K562 (cell line): ENCODE results near the gene BEST1. TPM values are rescaled to one million over a fixed set of nuclear protein-coding genes. Genes with fewer than 3 reads are reported as not detected.

Experiments used
- BRCA1 ChIP-seq, 2 experiments: fragments of 450-650 bp in 1 of 2; sonication (generic) in 1 of 2; formaldehyde crosslinking in 1 of 2; IDR thresholded peaks; 2 replicates each; pipeline versions ENCODE4 v1.5.0 to v1.6.1; 2017 to 2020; ENCODE audit warnings: mild to moderate bottlenecking in 1 of 2, missing genetic modification reagents in 1 of 2
- CCNT2 ChIP-seq: IDR thresholded peaks from 2 replicates; pipeline ENCODE4 v1.6.1; 2011; ENCODE audit warnings: borderline replicate concordance, low read depth, mild to moderate bottlenecking, moderate library complexity, mixed read lengths, low read length; ENCODE audit not compliant: insufficient read length; ENCODE audit errors: extremely low read depth
- CEBPG ChIP-seq, 3 experiments: fragments of 200-800 bp in 1 of 3; sonication (Bioruptor generic) in 1 of 3; sonication (generic) in 1 of 3; formaldehyde crosslinking in 1 of 3; IDR thresholded peaks in 2 of 3; conservative IDR thresholded peaks in 1 of 3; 2 replicates each; pipeline versions ENCODE4 v1.6.1 to v1.8.0; 2016 to 2022; ENCODE audit warnings: missing compliant biosample characterization in 2 of 3, missing genetic modification characterization in 2 of 3, mild to moderate bottlenecking in 1 of 3, missing genetic modification reagents in 1 of 3
- CHD2 ChIP-seq: IDR thresholded peaks from 2 replicates; pipeline ENCODE4 v1.6.1; 2011; ENCODE audit warnings: low read depth, low read length
- EP400 ChIP-seq: fragments of 450-650 bp; IDR thresholded peaks from 2 replicates; pipeline ENCODE4 v1.6.1; 2017; ENCODE audit warnings: antibody characterized with exemption, mild to moderate bottlenecking, moderate library complexity
- HDAC1 ChIP-seq, 2 experiments: fragments of 450-650 bp; IDR thresholded peaks; 2 replicates each; pipeline ENCODE4 v1.6.1; 2016 to 2017; ENCODE audit warnings: inconsistent platforms in 1 of 2, mild to moderate bottlenecking in 1 of 2, moderate library complexity in 1 of 2
- MAZ ChIP-seq, 2 experiments: fragments of 450-650 bp in 1 of 2; sonication (generic) in 1 of 2; formaldehyde crosslinking; IDR thresholded peaks in 1 of 2; conservative IDR thresholded peaks in 1 of 2; 2 replicates each; pipeline versions ENCODE4 v1.4.0 to v1.5.0; 2020; ENCODE audit warnings: mild to moderate bottlenecking in 1 of 2, missing genetic modification reagents in 1 of 2
- MTF1 ChIP-seq: fragments of 250-450 bp; sonication (Bioruptor Pico); IDR thresholded peaks from 2 replicates; pipeline ENCODE4 v1.9.0; 2021; ENCODE audit warnings: moderate library complexity, mild to moderate bottlenecking, inconsistent platforms, borderline replicate concordance
- NR4A1 ChIP-seq, 2 experiments: fragments of 250-450 bp in 1 of 2; fragments of 450-650 bp in 1 of 2; sonication (Bioruptor Pico) in 1 of 2; IDR thresholded peaks; 2 replicates each; pipeline versions ENCODE4 v1.4.0 to v1.6.1; 2016 to 2020; ENCODE audit warnings: mild to moderate bottlenecking in 2 of 2, missing compliant biosample characterization in 1 of 2, missing genetic modification characterization in 1 of 2, moderate library complexity in 1 of 2
- XRCC3 ChIP-seq: fragments of 450-650 bp; IDR thresholded peaks from 2 replicates; pipeline ENCODE4 v1.6.1; 2017; ENCODE audit warnings: mild to moderate bottlenecking, moderate library complexity
- ZEB2 ChIP-seq: fragments of 450-650 bp; IDR thresholded peaks from 2 replicates; pipeline ENCODE4 v1.6.1; 2016
- ZNF217 ChIP-seq: sonication (generic); formaldehyde crosslinking; IDR thresholded peaks from 2 replicates; pipeline ENCODE4 v1.8.0; 2022; ENCODE audit warnings: mild to moderate bottlenecking, missing genetic modification reagents
- ZNF232 ChIP-seq: sonication (generic); formaldehyde crosslinking; IDR thresholded peaks from 2 replicates; pipeline ENCODE4 v1.8.0; 2022; ENCODE audit warnings: mild to moderate bottlenecking, missing genetic modification reagents
- polyA plus RNA-seq, 8 experiments: library from polyadenylated mRNA; depleted of rRNA in 4 of 8; stranded (reverse) in 5 of 8; unstranded in 3 of 8; fragments of >200 nt; fragmentation: Nextera tagmentation in 2 of 8; fragmentation: Illumina TruSeq in 1 of 8; extraction: Ambion mirVana in 2 of 8; extraction: Trizol in 1 of 8; gene quantifications; 2 replicates each; pipeline versions ENCODE4 v1.2.1 to v1.2.3, GENCODE V29; 2011 to 2014; ENCODE audit warnings: inconsistent platforms in 1 of 8, missing spikeins in 1 of 8
- total RNA-seq, 7 experiments: library from RNA; depleted of rRNA in 6 of 7; stranded (reverse); fragments of >200 nt in 6 of 7; fragmentation: Illumina TruSeq in 2 of 7; extraction: Trizol in 2 of 7; gene quantifications; 2 replicates each; pipeline versions ENCODE4 v1.2.1 to v1.2.3, GENCODE V29; 2011 to 2021; ENCODE audit warnings: low replicate concordance in 1 of 7
- TF ChIP-seq, protein P1 (sequence below): fragments of 450-650 bp; formaldehyde crosslinking; conservative IDR thresholded peaks from 2 replicates; pipeline ENCODE4 v1.4.0; 2022; ENCODE audit warnings: mild to moderate bottlenecking, missing genetic modification characterization
- TF ChIP-seq, protein P2 (sequence below): fragments of 250-450 bp; sonication (Bioruptor Pico); IDR thresholded peaks from 2 replicates; pipeline ENCODE4 v1.9.0; 2021; ENCODE audit warnings: mild to moderate bottlenecking
- TF ChIP-seq, protein P3 (sequence below), 2 experiments: fragments of 450-650 bp; IDR thresholded peaks; 2 replicates each; pipeline ENCODE4 v1.6.1; 2018; ENCODE audit warnings: mild to moderate bottlenecking in 2 of 2, low read depth in 1 of 2; ENCODE audit not compliant: partially characterized antibody in 2 of 2
- TF ChIP-seq, protein P4 (sequence below): fragments of 250-450 bp; sonication (Bioruptor Pico); IDR thresholded peaks from 2 replicates; pipeline ENCODE4 v1.5.0; 2022; ENCODE audit warnings: mild to moderate bottlenecking

Gene BEST1
- total and polyA plus RNA-seq, 9 of the 15 experiments (the other 6 are each of a cell fraction or from before 2014, with no cell fraction given), result 0.07 to 1.3 (median 0.40) TPM

DNA sequence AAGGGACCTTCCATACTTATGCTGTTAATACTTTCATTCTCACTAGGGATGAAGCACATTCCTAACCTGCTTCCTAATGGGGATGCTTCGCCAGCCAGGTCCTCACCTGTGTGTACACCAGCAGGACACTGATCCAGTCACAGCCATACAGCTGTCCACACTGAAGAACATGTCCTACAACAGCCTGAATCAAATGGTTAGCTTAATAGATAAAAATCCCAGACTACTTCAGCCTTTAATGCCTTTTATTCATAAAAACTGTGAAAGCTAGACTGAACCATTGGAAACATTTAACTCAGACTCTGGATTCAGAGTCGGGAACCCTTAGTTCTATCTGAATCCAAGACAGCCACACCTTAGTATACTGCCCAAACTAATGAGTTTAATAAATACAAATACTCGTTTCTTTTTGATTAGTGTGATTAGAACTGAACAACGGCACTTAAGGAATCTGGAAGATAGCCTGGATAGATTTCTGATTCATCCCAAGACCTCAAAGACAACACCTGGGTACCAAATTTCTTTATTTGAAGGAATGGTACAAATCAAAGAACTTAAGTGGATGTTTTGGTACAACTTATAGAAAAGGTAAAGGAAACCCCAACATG lies 14.0 kb downstream of the BEST1 start (continued):
- TF ChIP-seq ZEB2, result peak; percentile 94
- no peak for TF ChIP-seq NR4A1 (CRISPR knock-in tag; IDR thresholded peaks at IDR 0.05)
- TF ChIP-seq NR4A1 (tag; IDR thresholded peaks at IDR 0.05), result no peak
- no peak for TF ChIP-seq XRCC3
- TF ChIP-seq CHD2, result no peak
- no peak for TF ChIP-seq ZNF217 (CRISPR knock-in tag)
- TF ChIP-seq HDAC1 (IDR thresholded peaks at IDR 0.05), result no peak
- TF ChIP-seq, protein P1, sequence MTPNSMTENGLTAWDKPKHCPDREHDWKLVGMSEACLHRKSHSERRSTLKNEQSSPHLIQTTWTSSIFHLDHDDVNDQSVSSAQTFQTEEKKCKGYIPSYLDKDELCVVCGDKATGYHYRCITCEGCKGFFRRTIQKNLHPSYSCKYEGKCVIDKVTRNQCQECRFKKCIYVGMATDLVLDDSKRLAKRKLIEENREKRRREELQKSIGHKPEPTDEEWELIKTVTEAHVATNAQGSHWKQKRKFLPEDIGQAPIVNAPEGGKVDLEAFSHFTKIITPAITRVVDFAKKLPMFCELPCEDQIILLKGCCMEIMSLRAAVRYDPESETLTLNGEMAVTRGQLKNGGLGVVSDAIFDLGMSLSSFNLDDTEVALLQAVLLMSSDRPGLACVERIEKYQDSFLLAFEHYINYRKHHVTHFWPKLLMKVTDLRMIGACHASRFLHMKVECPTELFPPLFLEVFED (CRISPR knock-in tag), result no peak; the same call in 1 of the 2 replicates
- TF ChIP-seq, protein P2, sequence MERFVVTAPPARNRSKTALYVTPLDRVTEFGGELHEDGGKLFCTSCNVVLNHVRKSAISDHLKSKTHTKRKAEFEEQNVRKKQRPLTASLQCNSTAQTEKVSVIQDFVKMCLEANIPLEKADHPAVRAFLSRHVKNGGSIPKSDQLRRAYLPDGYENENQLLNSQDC (CRISPR knock-in tag), result no peak
- TF ChIP-seq, protein P3, sequence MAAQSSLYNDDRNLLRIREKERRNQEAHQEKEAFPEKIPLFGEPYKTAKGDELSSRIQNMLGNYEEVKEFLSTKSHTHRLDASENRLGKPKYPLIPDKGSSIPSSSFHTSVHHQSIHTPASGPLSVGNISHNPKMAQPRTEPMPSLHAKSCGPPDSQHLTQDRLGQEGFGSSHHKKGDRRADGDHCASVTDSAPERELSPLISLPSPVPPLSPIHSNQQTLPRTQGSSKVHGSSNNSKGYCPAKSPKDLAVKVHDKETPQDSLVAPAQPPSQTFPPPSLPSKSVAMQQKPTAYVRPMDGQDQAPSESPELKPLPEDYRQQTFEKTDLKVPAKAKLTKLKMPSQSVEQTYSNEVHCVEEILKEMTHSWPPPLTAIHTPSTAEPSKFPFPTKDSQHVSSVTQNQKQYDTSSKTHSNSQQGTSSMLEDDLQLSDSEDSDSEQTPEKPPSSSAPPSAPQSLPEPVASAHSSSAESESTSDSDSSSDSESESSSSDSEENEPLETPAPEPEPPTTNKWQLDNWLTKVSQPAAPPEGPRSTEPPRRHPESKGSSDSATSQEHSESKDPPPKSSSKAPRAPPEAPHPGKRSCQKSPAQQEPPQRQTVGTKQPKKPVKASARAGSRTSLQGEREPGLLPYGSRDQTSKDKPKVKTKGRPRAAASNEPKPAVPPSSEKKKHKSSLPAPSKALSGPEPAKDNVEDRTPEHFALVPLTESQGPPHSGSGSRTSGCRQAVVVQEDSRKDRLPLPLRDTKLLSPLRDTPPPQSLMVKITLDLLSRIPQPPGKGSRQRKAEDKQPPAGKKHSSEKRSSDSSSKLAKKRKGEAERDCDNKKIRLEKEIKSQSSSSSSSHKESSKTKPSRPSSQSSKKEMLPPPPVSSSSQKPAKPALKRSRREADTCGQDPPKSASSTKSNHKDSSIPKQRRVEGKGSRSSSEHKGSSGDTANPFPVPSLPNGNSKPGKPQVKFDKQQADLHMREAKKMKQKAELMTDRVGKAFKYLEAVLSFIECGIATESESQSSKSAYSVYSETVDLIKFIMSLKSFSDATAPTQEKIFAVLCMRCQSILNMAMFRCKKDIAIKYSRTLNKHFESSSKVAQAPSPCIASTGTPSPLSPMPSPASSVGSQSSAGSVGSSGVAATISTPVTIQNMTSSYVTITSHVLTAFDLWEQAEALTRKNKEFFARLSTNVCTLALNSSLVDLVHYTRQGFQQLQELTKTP (IDR thresholded peaks at IDR 0.05; ENCODE audit: low read depth in 1 of 2, partially characterized antibody in 2 of 2), result peak in 1 of 2 experiments; percentile 0
- TF ChIP-seq BRCA1 (IDR thresholded peaks at IDR 0.05), result no peak
- no peak for TF ChIP-seq BRCA1 (CRISPR knock-in tag; IDR thresholded peaks at IDR 0.05)
- TF ChIP-seq CCNT2, result peak; percentile 59
- no peak for TF ChIP-seq CEBPG (CRISPR knock-in tag; IDR thresholded peaks at IDR 0.05)
- TF ChIP-seq CEBPG (tag; conservative IDR thresholded peaks at IDR 0.05 in 1 of 2, IDR thresholded peaks at IDR 0.05 in 1 of 2), result 0 out of 4 replicates have a peak, but pooled peaks of 1 of the 2 experiments have one; percentile 13
- no peak for TF ChIP-seq EP400
- TF ChIP-seq MTF1 (CRISPR knock-in tag), result no peak
- TF ChIP-seq, protein P4, sequence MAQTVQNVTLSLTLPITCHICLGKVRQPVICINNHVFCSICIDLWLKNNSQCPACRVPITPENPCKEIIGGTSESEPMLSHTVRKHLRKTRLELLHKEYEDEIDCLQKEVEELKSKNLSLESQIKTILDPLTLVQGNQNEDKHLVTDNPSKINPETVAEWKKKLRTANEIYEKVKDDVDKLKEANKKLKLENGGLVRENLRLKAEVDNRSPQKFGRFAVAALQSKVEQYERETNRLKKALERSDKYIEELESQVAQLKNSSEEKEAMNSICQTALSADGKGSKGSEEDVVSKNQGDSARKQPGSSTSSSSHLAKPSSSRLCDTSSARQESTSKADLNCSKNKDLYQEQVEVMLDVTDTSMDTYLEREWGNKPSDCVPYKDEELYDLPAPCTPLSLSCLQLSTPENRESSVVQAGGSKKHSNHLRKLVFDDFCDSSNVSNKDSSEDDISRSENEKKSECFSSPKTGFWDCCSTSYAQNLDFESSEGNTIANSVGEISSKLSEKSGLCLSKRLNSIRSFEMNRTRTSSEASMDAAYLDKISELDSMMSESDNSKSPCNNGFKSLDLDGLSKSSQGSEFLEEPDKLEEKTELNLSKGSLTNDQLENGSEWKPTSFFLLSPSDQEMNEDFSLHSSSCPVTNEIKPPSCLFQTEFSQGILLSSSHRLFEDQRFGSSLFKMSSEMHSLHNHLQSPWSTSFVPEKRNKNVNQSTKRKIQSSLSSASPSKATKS, result peak; percentile 96
- TF ChIP-seq ZNF232 (CRISPR knock-in tag), result no peak
- 0 out of 4 replicates have a peak, but pooled peaks of 1 of the 2 experiments have one; percentile 14 for TF ChIP-seq MAZ (CRISPR knock-in tag; conservative IDR thresholded peaks at IDR 0.05 in 1 of 2, IDR thresholded peaks at IDR 0.05 in 1 of 2)
